Sigmoid colon (tissue), 4 donors: ENCODE data around the gene MAST4.

ENCODE experiments used
- EP300 ChIP-seq, 4 donors: sonication (generic); formaldehyde crosslinking; IDR thresholded peaks; one replicate each; pipeline ENCODE4 v1.6.1; 2017; ENCODE audit warnings: antibody characterized with exemption in 4 of 4
- POLR2AphosphoS5 ChIP-seq, 4 donors: sonication (generic); formaldehyde crosslinking; IDR thresholded peaks; one replicate each; pipeline ENCODE4 v1.6.1; 2017; ENCODE audit warnings: antibody characterized with exemption in 4 of 4
- TF ChIP-seq, protein P1 (sequence below), 4 experiments: fragments of 450-650 bp in 3 of 4; fragments of 200-600 bp in 1 of 4; IDR thresholded peaks; one replicate each; pipeline ENCODE4 v1.5.1; 2016 to 2019; ENCODE audit warnings: antibody characterized with exemption in 4 of 4, mild to moderate bottlenecking in 3 of 4, moderate library complexity in 2 of 4

DNA sequence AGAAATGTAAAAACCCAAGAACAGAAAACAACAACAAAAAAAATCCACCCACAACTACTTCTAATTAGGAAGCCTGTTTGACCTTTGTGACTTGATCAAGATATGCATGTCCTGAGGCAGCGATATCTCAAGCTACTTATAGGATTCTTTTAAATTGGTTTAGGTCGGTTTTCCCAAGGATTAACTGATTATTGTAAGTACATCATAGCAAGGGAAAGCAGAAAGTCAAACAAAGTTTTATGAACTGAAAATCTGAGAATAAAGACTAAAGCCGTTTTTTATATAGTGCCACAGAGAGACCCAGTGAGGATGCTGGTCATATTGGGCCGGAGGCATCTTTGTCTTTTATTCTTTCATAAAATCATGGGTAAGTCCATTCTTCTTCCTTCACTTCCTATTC, 528.4 kb downstream of the MAST4 start:
- TF ChIP-seq, protein P1, sequence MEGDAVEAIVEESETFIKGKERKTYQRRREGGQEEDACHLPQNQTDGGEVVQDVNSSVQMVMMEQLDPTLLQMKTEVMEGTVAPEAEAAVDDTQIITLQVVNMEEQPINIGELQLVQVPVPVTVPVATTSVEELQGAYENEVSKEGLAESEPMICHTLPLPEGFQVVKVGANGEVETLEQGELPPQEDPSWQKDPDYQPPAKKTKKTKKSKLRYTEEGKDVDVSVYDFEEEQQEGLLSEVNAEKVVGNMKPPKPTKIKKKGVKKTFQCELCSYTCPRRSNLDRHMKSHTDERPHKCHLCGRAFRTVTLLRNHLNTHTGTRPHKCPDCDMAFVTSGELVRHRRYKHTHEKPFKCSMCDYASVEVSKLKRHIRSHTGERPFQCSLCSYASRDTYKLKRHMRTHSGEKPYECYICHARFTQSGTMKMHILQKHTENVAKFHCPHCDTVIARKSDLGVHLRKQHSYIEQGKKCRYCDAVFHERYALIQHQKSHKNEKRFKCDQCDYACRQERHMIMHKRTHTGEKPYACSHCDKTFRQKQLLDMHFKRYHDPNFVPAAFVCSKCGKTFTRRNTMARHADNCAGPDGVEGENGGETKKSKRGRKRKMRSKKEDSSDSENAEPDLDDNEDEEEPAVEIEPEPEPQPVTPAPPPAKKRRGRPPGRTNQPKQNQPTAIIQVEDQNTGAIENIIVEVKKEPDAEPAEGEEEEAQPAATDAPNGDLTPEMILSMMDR (IDR thresholded peaks at IDR 0.05) = no peak
- TF ChIP-seq POLR2AphosphoS5 (IDR thresholded peaks at IDR 0.05) (no peak), EP300 (IDR thresholded peaks at IDR 0.05) (no peak)
